Heart left ventricle (tissue), 13 donors: ENCODE results near the gene C16orf96.

Source experiments
- POLR2A ChIP-seq, 2 donors: fragments of 450-650 bp; IDR thresholded peaks; one replicate each; pipeline ENCODE4 v1.6.1; 2017; ENCODE audit warnings: antibody characterized with exemption in 2 of 2, mild to moderate bottlenecking in 2 of 2, moderate library complexity in 2 of 2
- TF ChIP-seq, protein P1 (sequence below), 12 donors: fragments of 200-600 bp; sonication (generic) in 4 of 12; IDR thresholded peaks; one replicate each; pipeline versions ENCODE4 v1.5.0 to v1.8.0; 2018 to 2022; ENCODE audit warnings: antibody characterized with exemption in 12 of 12, mild to moderate bottlenecking in 5 of 12
- donor health status: ischemic (EF 13 %, LVEDD 7.1; RV severe dilation, severe dysfunction).
- donor health status: DM: no; HTN: yes; CAD: no.
- donor health status: DM: no; HTN: no; CAD: no.
- donor health status: ischemic (EF 25% LVEDD 6.9; RV normal size, moderate dysfunction).
- donor health status: ischemic (EF 25% LVEDD 5.7; RV mildly dilated, moderate dysfunction).
- donor health status: ischemic (EF 35%, LVEDD 5.7; RV mildly dilated, moderate dysfunction).
- donor health status: nonischemic (EF 11% LVEDD 7.7; RV severe dilation, severe dysfunction).
- donor health status: DM: yes; HTN: yes; CAD: no.
- donor health status: PGD.
- donor health status: ischemic (EF 29% LVEDD 5.4; RV normal size, mild dysfunction).
- donor health status: nonischemic (EF 23%, LVEDD 6.1; RV moderate dilation, normal function).

GRCh38 chr16:4631444-4631843 lies 75.3 kb downstream of the C16orf96 start:
- TF ChIP-seq, protein P1, sequence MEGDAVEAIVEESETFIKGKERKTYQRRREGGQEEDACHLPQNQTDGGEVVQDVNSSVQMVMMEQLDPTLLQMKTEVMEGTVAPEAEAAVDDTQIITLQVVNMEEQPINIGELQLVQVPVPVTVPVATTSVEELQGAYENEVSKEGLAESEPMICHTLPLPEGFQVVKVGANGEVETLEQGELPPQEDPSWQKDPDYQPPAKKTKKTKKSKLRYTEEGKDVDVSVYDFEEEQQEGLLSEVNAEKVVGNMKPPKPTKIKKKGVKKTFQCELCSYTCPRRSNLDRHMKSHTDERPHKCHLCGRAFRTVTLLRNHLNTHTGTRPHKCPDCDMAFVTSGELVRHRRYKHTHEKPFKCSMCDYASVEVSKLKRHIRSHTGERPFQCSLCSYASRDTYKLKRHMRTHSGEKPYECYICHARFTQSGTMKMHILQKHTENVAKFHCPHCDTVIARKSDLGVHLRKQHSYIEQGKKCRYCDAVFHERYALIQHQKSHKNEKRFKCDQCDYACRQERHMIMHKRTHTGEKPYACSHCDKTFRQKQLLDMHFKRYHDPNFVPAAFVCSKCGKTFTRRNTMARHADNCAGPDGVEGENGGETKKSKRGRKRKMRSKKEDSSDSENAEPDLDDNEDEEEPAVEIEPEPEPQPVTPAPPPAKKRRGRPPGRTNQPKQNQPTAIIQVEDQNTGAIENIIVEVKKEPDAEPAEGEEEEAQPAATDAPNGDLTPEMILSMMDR (IDR thresholded peaks at IDR 0.05), result no peak
- no peak for TF ChIP-seq POLR2A (IDR thresholded peaks at IDR 0.05)
